HG02798 (cell line): ENCODE data around the gene ARNT2.

Experiments used
- ATAC-seq: cut with Tn5 transposase; IDR thresholded peaks from one replicate; pipeline ENCODE4 v1.9.1; 2021; ENCODE audit warnings: mild to moderate bottlenecking; ENCODE audit not compliant: unreplicated experiment, poor library complexity

Gene ARNT2

GRCh38 chr15:80565988-80566387, 161.8 kb downstream of the ARNT2 start:
- no peak for ATAC-seq

GRCh38 chr15:80567721-80568157, 163.6 kb downstream of the ARNT2 start:
- ATAC-seq: no peak

- no peak for ATAC-seq
Measured at GRCh38 chr15:80568298-80568697, 164.1 kb downstream of the ARNT2 start.

- ATAC-seq: no peak
Measured at GRCh38 chr15:80568876-80569605, 164.9 kb downstream of the ARNT2 start.

GRCh38 chr15:80569656-80570055, 165.5 kb downstream of the ARNT2 start:
- ATAC-seq: no peak

- ATAC-seq: no peak
Measured at GRCh38 chr15:80570553-80570952, 166.4 kb downstream of the ARNT2 start.

GRCh38 chr15:80572337-80572736, 168.2 kb downstream of the ARNT2 start:
- ATAC-seq: no peak

- no peak for ATAC-seq
Measured at GRCh38 chr15:80573606-80574005, 169.4 kb downstream of the ARNT2 start.

- ATAC-seq: no peak
Measured at GRCh38 chr15:80574590-80574989, 170.4 kb downstream of the ARNT2 start.

GRCh38 chr15:80576519-80577090, 172.4 kb downstream of the ARNT2 start:
- ATAC-seq: no peak

- ATAC-seq: no peak
Measured at GRCh38 chr15:80577552-80578205, 173.5 kb downstream of the ARNT2 start.

GRCh38 chr15:80578206-80578595, 174.0 kb downstream of the ARNT2 start:
- ATAC-seq: no peak

- no peak for ATAC-seq
Measured at GRCh38 chr15:80578871-80579270, 174.7 kb downstream of the ARNT2 start.

- ATAC-seq: no peak
Measured at GRCh38 chr15:80579611-80580010, 175.4 kb downstream of the ARNT2 start.

GRCh38 chr15:80580106-80580505, 175.9 kb downstream of the ARNT2 start:
- no peak for ATAC-seq

GRCh38 chr15:80580536-80581260, 176.5 kb downstream of the ARNT2 start:
- no peak for ATAC-seq

- ATAC-seq: no peak
Measured at GRCh38 chr15:80581976-80582375, 177.8 kb downstream of the ARNT2 start.

GRCh38 chr15:80582816-80583423, 178.7 kb downstream of the ARNT2 start:
- ATAC-seq: no peak

GRCh38 chr15:80584561-80584964, 180.4 kb downstream of the ARNT2 start:
- no peak for ATAC-seq

- no peak for ATAC-seq
Measured at GRCh38 chr15:80584973-80585525, 180.9 kb downstream of the ARNT2 start.
